Measurements from ENCODE around the gene AKAP14.
"Not testable (repeated sequence)": the region's sequence is repeated elsewhere in the genome, so short reads cannot be mapped to it uniquely, and the experiment has no call there.

AKAP14 gene

GRCh38 chrX:119919835-119920585 is 24.3 kb downstream of the AKAP14 start:
- DNase-seq: no peak

- DNase-seq: not testable (repeated sequence)
These were observed 26.7 kb downstream of the AKAP14 start for GRCh38 chrX:119922391-119922790.

GRCh38 chrX:119935215-119935874 is 39.7 kb downstream of the AKAP14 start:
- DNase-seq: no peak

DNA sequence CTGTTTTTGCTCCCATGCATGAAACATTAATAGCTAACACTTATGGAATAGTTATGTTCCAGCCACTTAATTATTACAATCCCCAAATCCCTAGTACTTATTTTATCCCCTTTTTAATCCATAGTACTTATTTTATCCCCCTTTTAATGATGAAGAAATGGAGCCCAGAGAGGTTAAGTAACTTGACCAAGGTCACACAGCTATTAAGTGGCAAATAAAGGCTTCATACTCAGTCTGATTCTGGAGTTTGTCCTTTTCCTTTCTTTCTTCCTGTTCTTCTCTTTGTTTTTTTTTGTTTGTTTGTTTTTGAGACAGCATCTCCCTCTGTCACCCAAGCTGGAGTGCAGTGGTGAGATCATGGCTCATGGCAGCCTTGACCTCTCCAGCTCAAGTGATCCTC is 45.6 kb downstream of the AKAP14 start:
- DNase-seq: no peak

DNA sequence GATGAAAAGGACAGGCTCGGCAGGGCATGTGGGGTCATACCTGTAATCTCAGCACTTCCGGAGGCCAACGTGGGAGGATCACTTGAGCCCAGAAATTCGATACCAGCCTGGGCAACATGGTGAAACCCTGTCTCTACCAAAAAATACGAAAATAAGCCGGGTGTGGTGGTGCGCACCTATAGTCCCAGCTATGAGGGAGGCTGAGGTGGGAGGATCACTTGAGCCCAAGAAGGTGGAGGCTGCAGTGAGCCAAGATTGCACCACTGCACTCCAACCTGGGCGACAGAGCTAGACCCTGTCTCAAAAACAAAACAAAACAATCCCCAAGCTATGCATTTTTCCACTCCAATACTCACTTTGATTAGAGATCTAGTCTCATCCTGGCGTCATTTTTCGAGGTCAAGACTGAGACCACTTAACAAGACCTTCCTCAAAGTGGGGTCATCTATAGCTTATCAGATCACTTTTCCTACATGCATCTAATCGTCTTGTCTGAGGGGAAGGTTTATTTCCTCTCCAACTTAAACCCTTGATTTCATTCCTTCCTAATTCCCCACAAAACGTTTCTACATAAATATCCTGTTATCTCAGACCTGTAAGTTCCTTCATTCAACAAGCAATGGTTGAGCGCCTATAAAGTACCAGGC is 46.6 kb downstream of the AKAP14 start:
- no peak for DNase-seq

DNA sequence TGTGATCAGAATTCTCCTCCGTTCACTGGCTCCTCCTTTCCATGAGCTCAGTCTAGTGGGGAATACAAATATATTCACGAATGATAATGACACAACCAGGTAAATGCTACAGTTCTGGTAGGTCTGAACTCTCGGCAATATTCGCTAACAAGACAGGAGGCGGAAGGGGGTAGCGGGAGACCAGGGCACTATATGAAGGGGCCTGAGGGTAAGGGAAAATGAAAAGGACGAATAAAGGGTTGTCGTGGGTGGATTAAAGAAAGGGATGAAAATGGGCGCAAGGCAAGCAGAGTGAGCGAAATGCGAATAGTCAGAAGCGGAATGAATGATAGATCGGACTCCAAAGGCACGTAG is 47.1 kb downstream of the AKAP14 start:
- DNase-seq: no peak

DNA sequence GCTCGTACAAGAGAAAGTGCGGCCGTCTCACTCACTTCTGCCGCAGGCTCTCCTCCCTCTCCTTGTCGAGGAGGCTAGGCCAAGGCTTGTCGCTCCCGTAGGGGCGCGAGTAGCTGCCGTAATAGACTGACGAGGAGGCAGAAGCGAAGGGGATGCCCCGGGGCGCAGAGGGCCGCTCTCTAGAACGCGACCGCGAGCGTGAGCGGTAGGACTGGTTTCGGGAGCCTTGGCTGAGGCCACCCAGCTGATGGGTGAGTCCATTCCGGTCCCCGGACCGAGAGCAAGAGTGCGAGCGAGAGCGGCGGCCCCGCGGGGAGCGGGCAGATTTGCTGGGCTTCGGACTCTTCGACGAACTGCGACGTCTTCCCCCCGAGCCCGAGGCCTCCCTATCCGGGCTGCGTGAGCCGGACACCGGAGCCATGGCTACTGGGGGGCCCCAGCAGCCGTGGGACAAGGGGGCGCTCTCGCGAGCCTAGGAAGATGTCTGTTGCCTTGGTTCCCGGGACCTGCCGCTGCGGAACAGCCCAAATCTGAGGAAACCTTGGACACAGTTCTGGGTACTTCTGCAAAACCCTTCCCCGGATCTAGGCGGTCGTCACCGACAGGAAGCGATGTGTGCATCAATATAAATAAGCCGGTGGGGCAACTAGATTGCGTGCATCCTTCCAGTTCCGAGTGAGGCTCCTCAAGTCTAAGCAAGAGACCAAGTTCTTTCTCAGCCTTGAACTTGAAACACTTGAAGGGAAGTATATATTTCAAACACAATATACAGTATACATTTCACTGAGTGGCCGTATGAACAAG is 47.7 kb downstream of the AKAP14 start, which contains the start of gene NKAP:
NKAP (minus strand) TSS at position 567 of the 804 bp plus-strand sequence; CDS start at position 421, 146 bp downstream.
- peak; percentile 15 to 84 (median 62) for DNase-seq

GRCh38 chrX:119945481-119945880 is 49.8 kb downstream of the AKAP14 start:
- DNase-seq: no peak

- no peak for DNase-seq
These were observed 52.7 kb downstream of the AKAP14 start for GRCh38 chrX:119948381-119948780.

GRCh38 chrX:119954374-119954773 is 58.7 kb downstream of the AKAP14 start:
- DNase-seq: no peak

- DNase-seq: not testable (repeated sequence)
These were observed 60.3 kb downstream of the AKAP14 start for GRCh38 chrX:119955807-119956570.

DNA sequence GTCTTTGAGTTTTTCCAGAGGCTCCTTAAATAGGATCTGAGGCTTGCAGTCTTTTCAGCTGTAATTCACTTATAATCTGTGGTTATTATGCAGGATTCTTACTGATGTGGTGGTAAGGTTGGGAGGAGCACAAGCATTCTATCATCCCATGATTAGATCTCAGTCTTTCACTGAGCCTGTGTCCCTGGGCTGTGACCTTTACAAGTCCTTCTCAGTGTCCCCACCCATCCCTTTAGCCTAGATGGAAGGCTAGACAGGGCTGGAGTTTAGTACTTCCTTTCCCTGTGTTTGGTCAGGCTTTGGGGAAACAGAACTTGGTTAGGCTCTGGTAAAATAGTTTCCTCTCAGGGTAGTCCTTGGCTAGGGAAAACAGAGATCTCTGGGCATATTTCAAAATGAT is 64.9 kb downstream of the AKAP14 start:
- no peak for DNase-seq

DNA sequence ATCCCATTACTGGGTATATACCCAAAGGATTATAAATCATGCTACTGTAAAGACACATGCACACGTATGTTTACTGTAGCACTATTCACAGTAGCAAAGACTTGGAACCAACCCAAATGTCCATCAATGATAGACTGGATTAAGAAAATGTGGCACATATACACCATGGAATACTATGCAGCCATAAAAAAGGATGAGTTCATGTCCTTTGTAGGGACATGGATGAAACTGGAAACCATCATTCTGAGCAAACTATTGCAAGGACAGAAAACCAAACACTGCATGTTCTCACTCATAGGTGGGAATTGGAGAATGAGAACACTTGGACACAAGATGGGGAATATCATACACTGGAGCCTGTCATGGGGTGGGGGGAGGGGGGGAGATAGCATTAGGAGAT is 71.1 kb downstream of the AKAP14 start:
- not testable (repeated sequence) for DNase-seq

Measured in amygdala (tissue), 56 donors.